Measurements from ENCODE around the gene PGM2L1.

PGM2L1 gene

DNA sequence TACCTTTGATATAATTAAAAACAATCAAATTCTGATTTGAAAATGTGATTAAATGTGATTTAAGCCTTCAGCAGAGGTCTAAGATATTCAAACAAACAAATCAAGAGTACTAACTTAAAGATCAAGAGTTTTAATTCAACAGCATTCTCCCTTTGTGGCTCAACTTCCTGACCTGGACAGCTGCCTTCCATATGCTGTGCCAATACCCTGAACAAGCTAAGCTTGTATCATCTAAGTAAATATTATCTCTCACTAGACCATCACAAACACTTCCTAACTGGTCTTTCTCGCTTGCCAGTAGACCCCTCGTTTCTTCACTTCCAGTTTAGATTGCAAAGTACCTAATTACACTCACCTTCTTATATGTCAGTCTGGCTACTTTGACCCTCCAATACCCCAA lies 50.9 kb downstream of the PGM2L1 start:
- Histone ChIP-seq H3K4me2 (ENCODE audit: low read depth, low read length) (no peak overlapping the region), H3K4me3 (ENCODE audit: low read length) (no peak overlapping the region), H3K9ac (ENCODE audit: low read length) (no peak overlapping the region), H4K20me1 (ENCODE audit: insufficient read depth, low read length) (no peaks in the 10 kb centered on the region), H3K4me1 (ENCODE audit: low read length) (peaks cover 16% of the 10 kb centered on the region), H3K79me2 (ENCODE audit: low read length) (no peaks in the 10 kb centered on the region), H3K36me3 (replicated peaks; ENCODE audit: insufficient read depth, low read length) (no peaks in the 10 kb centered on the region), H3K9me2 (replicated peaks; ENCODE audit: insufficient read depth, low read length) (no peaks in the 10 kb centered on the region), H3F3A (ENCODE audit: insufficient read depth, low read length) (peaks cover 5% of the 10 kb centered on the region; the same call in 1 of the 2 replicates), H3K27ac (ENCODE audit: low read length) (no peak overlapping the region), H3K27me3 (replicated peaks; ENCODE audit: insufficient read depth, low read length) (no peaks in the 10 kb centered on the region), H3K9me3 (replicated peaks; ENCODE audit: insufficient read depth, low read length) (no peaks in the 10 kb centered on the region), H2AFZ (ENCODE audit: low read length) (no peak overlapping the region)
- DNase-seq, result no peak
- TF ChIP-seq EZH2 (optimal IDR thresholded peaks at IDR 0.05; ENCODE audit: low read depth, low read length) (no peak), EZH2phosphoT487 (IDR thresholded peaks at IDR 0.05; ENCODE audit: low read length) (no peak), CTCF (IDR thresholded peaks at IDR 0.05; ENCODE audit: low read length) (no peak)

DNA sequence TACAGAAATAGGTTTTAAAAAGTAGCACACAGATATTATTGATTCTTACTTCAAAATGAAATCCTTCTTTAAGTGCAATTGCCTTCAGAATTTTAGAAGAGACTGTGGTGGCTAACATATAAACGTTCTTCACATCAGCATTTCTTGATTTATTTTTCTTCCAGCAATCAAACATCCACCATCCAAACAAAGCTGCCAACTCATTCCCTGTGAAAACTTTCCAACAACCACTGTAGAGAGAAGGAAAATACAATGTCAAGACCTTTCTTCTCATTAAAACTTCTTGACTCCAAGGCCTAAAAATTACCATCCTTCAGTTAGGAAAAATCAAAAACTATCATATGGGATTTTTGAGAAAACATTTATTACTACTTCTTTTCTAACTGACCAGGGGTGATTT lies 52.8 kb downstream of the PGM2L1 start:
- no peaks in the 10 kb centered on the region for H4K20me1 ChIP-seq (ENCODE audit: insufficient read depth, low read length)
- H3K9ac ChIP-seq (ENCODE audit: low read length), result no peak overlapping the region
- H3K4me2 ChIP-seq (ENCODE audit: low read depth, low read length), result no peak overlapping the region
- H2AFZ ChIP-seq (ENCODE audit: low read length), result no peak overlapping the region
- H3K27me3 ChIP-seq (replicated peaks; ENCODE audit: insufficient read depth, low read length), result no peaks in the 10 kb centered on the region
- peaks cover 21% of the 10 kb centered on the region for H3K4me1 ChIP-seq (ENCODE audit: low read length)
- H3K36me3 ChIP-seq (replicated peaks; ENCODE audit: insufficient read depth, low read length), result no peaks in the 10 kb centered on the region
- H3K79me2 ChIP-seq (ENCODE audit: low read length), result no peaks in the 10 kb centered on the region
- no peak overlapping the region for H3K27ac ChIP-seq (ENCODE audit: low read length)
- TF ChIP-seq CTCF (IDR thresholded peaks at IDR 0.05; ENCODE audit: low read length), result no peak
- TF ChIP-seq EZH2phosphoT487 (IDR thresholded peaks at IDR 0.05; ENCODE audit: low read length), result no peak
- TF ChIP-seq EZH2 (optimal IDR thresholded peaks at IDR 0.05; ENCODE audit: low read depth, low read length), result no peak
- H3K9me3 ChIP-seq (replicated peaks; ENCODE audit: insufficient read depth, low read length), result no peaks in the 10 kb centered on the region
- H3K9me2 ChIP-seq (replicated peaks; ENCODE audit: insufficient read depth, low read length), result no peaks in the 10 kb centered on the region
- H3K4me3 ChIP-seq (ENCODE audit: low read length), result no peak overlapping the region
- H3F3A ChIP-seq (ENCODE audit: insufficient read depth, low read length), result peaks cover 5% of the 10 kb centered on the region; the same call in 1 of the 2 replicates
- DNase-seq, result no peak

GRCh38 chr11:74341921-74342320 lies 56.3 kb downstream of the PGM2L1 start:
- H3K79me2 ChIP-seq (ENCODE audit: low read length), result no peaks in the 10 kb centered on the region
- no peaks in the 10 kb centered on the region for H4K20me1 ChIP-seq (ENCODE audit: insufficient read depth, low read length)
- no peak overlapping the region for H3K27ac ChIP-seq (ENCODE audit: low read length)
- DNase-seq, result no peak
- no peaks in the 10 kb centered on the region for H3K36me3 ChIP-seq (replicated peaks; ENCODE audit: insufficient read depth, low read length)
- H3K9me2 ChIP-seq (replicated peaks; ENCODE audit: insufficient read depth, low read length), result no peaks in the 10 kb centered on the region
- no peaks in the 10 kb centered on the region for H3K9me3 ChIP-seq (replicated peaks; ENCODE audit: insufficient read depth, low read length)
- H3K27me3 ChIP-seq (replicated peaks; ENCODE audit: insufficient read depth, low read length), result no peaks in the 10 kb centered on the region
- no peak for TF ChIP-seq EZH2phosphoT487 (IDR thresholded peaks at IDR 0.05; ENCODE audit: low read length)
- TF ChIP-seq CTCF (IDR thresholded peaks at IDR 0.05; ENCODE audit: low read length), result no peak
- TF ChIP-seq EZH2 (optimal IDR thresholded peaks at IDR 0.05; ENCODE audit: low read depth, low read length), result no peak
- H3K4me2 ChIP-seq (ENCODE audit: low read depth, low read length), result no peak overlapping the region
- H3F3A ChIP-seq (ENCODE audit: insufficient read depth, low read length), result peaks cover 5% of the 10 kb centered on the region; the same call in 1 of the 2 replicates
- no peak overlapping the region for H3K9ac ChIP-seq (ENCODE audit: low read length)
- H3K4me1 ChIP-seq (ENCODE audit: low read length), result peaks cover 17% of the 10 kb centered on the region
- no peak overlapping the region for H3K4me3 ChIP-seq (ENCODE audit: low read length)
- no peak overlapping the region for H2AFZ ChIP-seq (ENCODE audit: low read length)
